ENCODE measurements around the gene FBXL17. TPM values are rescaled to one million over a fixed set of nuclear protein-coding genes. Genes with fewer than 3 reads are reported as not detected.

Gene FBXL17
- total RNA-seq, 2 donors from 2014 or later: 24.8 to 58.2 TPM

GRCh38 chr5:108081707-108082106 lies 300.2 kb downstream of the FBXL17 start:
- no peak for TF ChIP-seq CTCF (IDR thresholded peaks at IDR 0.05)
- H3K27ac ChIP-seq: no peak overlapping the region
- no peaks in the 10 kb centered on the region for H3K9me3 ChIP-seq
- H3K4me1 ChIP-seq (ENCODE audit: control insufficient read depth in 1 of 2, low read depth in 2 of 2): peaks cover 0 to 13% of the 10 kb centered on the region in 2 donors
- H3K27me3 ChIP-seq (replicated peaks; ENCODE audit: insufficient read depth): no peaks in the 10 kb centered on the region
- no peaks in the 10 kb centered on the region for H3K36me3 ChIP-seq
- no peak overlapping the region for H3K4me3 ChIP-seq
- DNase-seq (ENCODE audit: low spot score) (no peak), ATAC-seq (ENCODE audit: insufficient number of reproducible peaks, low FRiP score, low read depth) (no peak)

- ATAC-seq (ENCODE audit: insufficient number of reproducible peaks, low FRiP score, low read depth) (no peak), DNase-seq (ENCODE audit: low spot score) (no peak)
- TF ChIP-seq CTCF (IDR thresholded peaks at IDR 0.05): no peak
- H3K4me3 ChIP-seq: no peak overlapping the region
- H3K27me3 ChIP-seq (replicated peaks; ENCODE audit: insufficient read depth): no peaks in the 10 kb centered on the region
- H3K4me1 ChIP-seq (ENCODE audit: control insufficient read depth in 1 of 2, low read depth in 2 of 2): peaks cover 0 to 13% of the 10 kb centered on the region in 2 donors
- H3K27ac ChIP-seq: no peak overlapping the region
- H3K9me3 ChIP-seq: no peaks in the 10 kb centered on the region
- no peaks in the 10 kb centered on the region for H3K36me3 ChIP-seq
Observed at GRCh38 chr5:108079753-108080152, 302.1 kb downstream of the FBXL17 start.

GRCh38 chr5:108078882-108079281 lies 303.0 kb downstream of the FBXL17 start:
- H3K9me3 ChIP-seq: no peaks in the 10 kb centered on the region
- ATAC-seq (ENCODE audit: insufficient number of reproducible peaks, low FRiP score, low read depth): no peak
- no peaks in the 10 kb centered on the region for H3K27me3 ChIP-seq (replicated peaks; ENCODE audit: insufficient read depth)
- no peak overlapping the region for H3K27ac ChIP-seq
- no peaks in the 10 kb centered on the region for H3K36me3 ChIP-seq
- no peak overlapping the region for H3K4me3 ChIP-seq
- H3K4me1 ChIP-seq (ENCODE audit: control insufficient read depth in 1 of 2, low read depth in 2 of 2): peaks cover 0 to 5% of the 10 kb centered on the region in 2 donors
- no peak for TF ChIP-seq CTCF (IDR thresholded peaks at IDR 0.05)
- DNase-seq (ENCODE audit: low spot score): no peak

GRCh38 chr5:108078345-108078744 lies 303.6 kb downstream of the FBXL17 start:
- no peak overlapping the region for H3K27ac ChIP-seq
- H3K9me3 ChIP-seq: no peaks in the 10 kb centered on the region
- no peak for TF ChIP-seq CTCF (IDR thresholded peaks at IDR 0.05)
- H3K4me3 ChIP-seq: no peak overlapping the region
- no peaks in the 10 kb centered on the region for H3K36me3 ChIP-seq
- DNase-seq (ENCODE audit: low spot score): no peak
- no peaks in the 10 kb centered on the region for H3K4me1 ChIP-seq (ENCODE audit: control insufficient read depth in 1 of 2, low read depth in 2 of 2)
- ATAC-seq (ENCODE audit: insufficient number of reproducible peaks, low FRiP score, low read depth): no peak
- no peaks in the 10 kb centered on the region for H3K27me3 ChIP-seq (replicated peaks; ENCODE audit: insufficient read depth)

- H3K36me3 ChIP-seq: no peaks in the 10 kb centered on the region
- H3K27ac ChIP-seq: no peak overlapping the region
- no peaks in the 10 kb centered on the region for H3K9me3 ChIP-seq
- ATAC-seq (ENCODE audit: insufficient number of reproducible peaks, low FRiP score, low read depth) (no peak), DNase-seq (ENCODE audit: low spot score) (no peak)
- no peak overlapping the region for H3K4me3 ChIP-seq
- no peaks in the 10 kb centered on the region for H3K27me3 ChIP-seq (replicated peaks; ENCODE audit: insufficient read depth)
- no peak for TF ChIP-seq CTCF (IDR thresholded peaks at IDR 0.05)
- no peaks in the 10 kb centered on the region for H3K4me1 ChIP-seq (ENCODE audit: control insufficient read depth in 1 of 2, low read depth in 2 of 2)
Observed at GRCh38 chr5:108074626-108075025, 307.3 kb downstream of the FBXL17 start.
